OCI-M2 (cell line): ENCODE results near the gene CAMK1D.
"Not testable (repeated sequence)": the region's sequence is repeated elsewhere in the genome, so short reads cannot be mapped to it uniquely, and the experiment has no call there.

Experiments used
- DNase-seq: peaks from one replicate; lab custom pipeline; 2025; ENCODE audit not compliant: unreplicated experiment; lab: John Stamatoyannopoulos, UW

CAMK1D gene

GRCh38 chr10:12838995-12839927 lies 489.9 kb downstream of the CAMK1D start:
- DNase-seq = no peak

- no peak for DNase-seq
These were observed 490.7 kb downstream of the CAMK1D start for GRCh38 chr10:12839941-12840611.

GRCh38 chr10:12841426-12841825 lies 492.1 kb downstream of the CAMK1D start:
- DNase-seq = no peak

GRCh38 chr10:12841826-12842225 lies 492.5 kb downstream of the CAMK1D start:
- no peak for DNase-seq

GRCh38 chr10:12842310-12842709 lies 493.0 kb downstream of the CAMK1D start:
- DNase-seq = no peak

- no peak for DNase-seq
These were observed 494.1 kb downstream of the CAMK1D start for GRCh38 chr10:12843296-12843945.

GRCh38 chr10:12844811-12845483 lies 495.6 kb downstream of the CAMK1D start:
- no peak for DNase-seq

- DNase-seq = no peak
These were observed 497.4 kb downstream of the CAMK1D start for GRCh38 chr10:12846718-12847117.

GRCh38 chr10:12847361-12847975 lies 498.1 kb downstream of the CAMK1D start:
- DNase-seq = no peak

- DNase-seq = no peak
These were observed 499.3 kb downstream of the CAMK1D start for GRCh38 chr10:12848439-12849173.

- no peak for DNase-seq
These were observed 500.2 kb downstream of the CAMK1D start for GRCh38 chr10:12849319-12850181.

- DNase-seq = no peak
These were observed 503.3 kb downstream of the CAMK1D start for GRCh38 chr10:12852687-12853086.

- no peak for DNase-seq
These were observed 505.6 kb downstream of the CAMK1D start for GRCh38 chr10:12854988-12855387.

GRCh38 chr10:12862459-12862858 lies 513.1 kb downstream of the CAMK1D start:
- DNase-seq = no peak

GRCh38 chr10:12865515-12865914 lies 516.2 kb downstream of the CAMK1D start:
- not testable (repeated sequence) for DNase-seq

- no peak for DNase-seq
These were observed 518.9 kb downstream of the CAMK1D start for GRCh38 chr10:12868229-12868628.

GRCh38 chr10:12869427-12869826 lies 520.1 kb downstream of the CAMK1D start:
- no peak for DNase-seq

- DNase-seq = no peak
These were observed 523.2 kb downstream of the CAMK1D start for GRCh38 chr10:12872577-12872976.

GRCh38 chr10:12873172-12873571 lies 523.8 kb downstream of the CAMK1D start:
- no peak for DNase-seq
